ENCODE data around the gene PAH. TPM values are rescaled to one million over a fixed set of nuclear protein-coding genes. Genes with fewer than 3 reads are reported as not detected.

The PAH gene
- total and polyA plus RNA-seq, 7 donors = 0.03 to 0.62 (median 0.30) TPM; not detected in 4

DNA sequence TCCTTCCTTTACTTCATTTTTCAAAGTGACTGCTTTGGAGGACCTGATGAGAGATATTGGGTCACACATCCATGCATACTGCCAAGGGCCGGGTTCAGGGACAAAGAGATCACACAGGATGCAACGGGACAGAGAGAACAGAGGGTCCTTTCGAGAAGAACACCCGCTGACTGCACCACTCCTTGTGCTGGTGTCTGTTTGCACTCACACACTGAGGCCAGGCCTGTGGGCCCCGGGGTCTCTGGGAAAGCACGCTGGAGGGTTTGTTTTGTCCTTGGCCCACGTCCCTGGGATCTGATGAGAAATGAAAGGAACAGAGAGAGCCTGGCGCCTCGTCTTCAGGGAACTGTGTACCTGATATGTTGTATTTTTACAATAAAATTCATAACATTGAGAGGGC lies 42.2 kb downstream of the PAH start:
- TF ChIP-seq CTCF (IDR thresholded peaks at IDR 0.05) = no peak
- 58 to 69% (median 60%) methylated on average over 9 of the region's 9 CpGs for WGBS, 3 donors
- no peak overlapping the region for H3K4me3 ChIP-seq
- H3K27ac ChIP-seq = no peak overlapping the region
- ATAC-seq (no peak), DNase-seq (peak in 1 of 2 donors; percentile 29)
- H3K9me3 ChIP-seq = no peaks in the 10 kb centered on the region
- H3K4me1 ChIP-seq = no peaks in the 10 kb centered on the region
- no peaks in the 10 kb centered on the region for H3K36me3 ChIP-seq (ENCODE audit: insufficient read depth in 1 of 2, low read depth in 1 of 2)
- H3K27me3 ChIP-seq (ENCODE audit: insufficient read depth in 3 of 3, low read length in 2 of 3) = no peaks in the 10 kb centered on the region
- intact Hi-C loops (cut with DNase I) = no loop called here

DNA sequence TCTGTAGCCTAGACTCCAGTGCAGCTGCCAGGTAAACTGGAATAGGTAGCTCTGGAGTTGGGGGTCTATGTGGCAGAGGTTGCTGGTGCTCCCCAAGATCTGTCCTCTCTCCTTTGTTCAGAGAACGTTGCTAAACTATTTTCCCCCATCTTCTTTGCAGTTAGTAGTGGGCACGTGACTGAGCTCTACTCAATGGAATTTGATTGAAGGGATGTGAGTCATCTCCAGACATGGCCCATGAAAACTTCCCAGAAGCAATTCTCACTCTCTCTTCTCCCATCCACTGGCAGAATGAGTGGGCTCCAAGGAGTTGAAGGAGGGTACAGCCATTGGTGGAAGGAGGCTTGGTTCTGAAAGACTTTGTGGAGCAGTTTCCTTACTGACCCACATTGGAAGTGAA lies 44.0 kb downstream of the PAH start:
- Histone ChIP-seq H3K4me1 (no peaks in the 10 kb centered on the region), H3K27ac (no peak overlapping the region), H3K36me3 (ENCODE audit: insufficient read depth in 1 of 2, low read depth in 1 of 2) (no peaks in the 10 kb centered on the region), H3K4me3 (no peak overlapping the region), H3K27me3 (ENCODE audit: insufficient read depth in 3 of 3, low read length in 2 of 3) (no peaks in the 10 kb centered on the region), H3K9me3 (no peaks in the 10 kb centered on the region)
- intact Hi-C loops (cut with DNase I) = no loop called here
- ATAC-seq = no peak
- WGBS, 3 donors = 59 to 75% (median 75%) methylated on average over 2 of the region's 2 CpGs
- DNase-seq = no peak
- TF ChIP-seq CTCF (IDR thresholded peaks at IDR 0.05) = no peak

DNA sequence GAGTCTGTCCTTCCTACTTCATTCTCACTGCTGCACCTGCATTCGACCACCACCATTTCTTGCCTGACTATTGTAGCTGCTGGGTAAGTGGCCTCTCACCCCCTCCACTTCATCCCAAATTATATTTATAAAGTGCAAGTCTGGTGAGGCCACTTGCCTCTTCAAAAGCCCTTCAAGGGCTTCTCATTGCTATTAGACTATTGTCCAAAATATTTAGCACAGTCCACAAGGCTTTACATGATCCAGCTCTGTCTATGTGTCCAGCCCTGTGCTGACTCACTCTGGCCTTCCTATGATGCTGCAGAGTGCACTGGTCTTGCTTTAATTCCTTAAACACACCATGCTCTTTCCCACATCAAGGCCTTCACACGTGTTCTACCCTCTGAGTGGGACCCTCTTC lies 46.0 kb downstream of the PAH start:
- Histone ChIP-seq H3K27me3 (ENCODE audit: insufficient read depth in 3 of 3, low read length in 2 of 3) (no peaks in the 10 kb centered on the region), H3K4me1 (no peaks in the 10 kb centered on the region), H3K4me3 (no peak overlapping the region), H3K9me3 (no peaks in the 10 kb centered on the region), H3K36me3 (ENCODE audit: insufficient read depth in 1 of 2, low read depth in 1 of 2) (no peaks in the 10 kb centered on the region), H3K27ac (no peak overlapping the region)
- DNase-seq (no peak), ATAC-seq (no peak)
- intact Hi-C loops (cut with DNase I) = no loop called here
- 42 to 47% (median 44%) methylated on average over 2 of the region's 2 CpGs for WGBS, 3 donors
- no peak for TF ChIP-seq CTCF (IDR thresholded peaks at IDR 0.05)

GRCh38 chr12:102869571-102869970 lies 47.5 kb downstream of the PAH start:
- H3K27ac ChIP-seq = no peak overlapping the region
- no peak for DNase-seq
- no peaks in the 10 kb centered on the region for H3K9me3 ChIP-seq
- no peaks in the 10 kb centered on the region for H3K27me3 ChIP-seq (ENCODE audit: insufficient read depth in 3 of 3, low read length in 2 of 3)
- ATAC-seq = no peak
- no peaks in the 10 kb centered on the region for H3K4me1 ChIP-seq
- TF ChIP-seq CTCF (IDR thresholded peaks at IDR 0.05) = no peak
- no peaks in the 10 kb centered on the region for H3K36me3 ChIP-seq (ENCODE audit: insufficient read depth in 1 of 2, low read depth in 1 of 2)
- H3K4me3 ChIP-seq = no peak overlapping the region
- intact Hi-C loops (cut with DNase I) = no loop called here
- WGBS, 3 donors = 19 to 34% (median 32%) methylated on average over 3 of the region's 3 CpGs

DNA sequence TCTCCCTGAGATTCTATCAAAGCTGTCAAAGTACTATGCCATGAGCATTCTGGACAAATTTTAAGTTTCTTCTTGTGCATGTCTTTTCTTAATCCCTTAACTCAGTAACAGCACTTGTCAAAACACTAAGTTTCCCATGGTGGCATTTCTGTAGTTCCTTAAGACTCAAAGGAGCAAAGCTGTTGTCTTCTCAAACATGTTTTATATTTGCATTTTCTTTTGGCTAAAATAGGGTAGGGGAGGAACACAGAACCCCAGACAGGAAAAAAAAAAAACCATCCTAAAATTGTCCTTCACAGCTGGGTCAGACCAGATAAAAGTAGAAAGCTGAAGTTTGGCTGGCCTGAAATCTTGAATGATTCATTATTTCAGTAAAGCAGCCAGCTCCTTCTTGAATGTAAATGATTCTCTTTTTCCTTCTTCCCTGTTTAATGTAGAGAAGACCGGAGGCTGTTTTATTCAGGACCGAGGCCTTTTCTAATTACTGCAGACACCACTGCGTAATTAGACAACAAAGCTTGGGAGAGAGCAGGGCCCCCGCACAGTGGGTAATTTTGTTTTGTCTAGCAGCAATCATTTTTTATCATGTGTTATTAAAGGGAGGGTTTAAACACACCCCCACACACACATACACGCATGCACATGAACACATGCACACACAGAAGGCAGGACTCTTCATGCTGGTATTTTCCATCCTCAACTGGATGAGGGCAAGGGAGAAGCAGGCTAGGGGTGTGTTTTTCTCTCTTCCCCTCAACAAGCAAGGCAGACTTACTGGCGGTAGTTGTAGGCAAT lies 51.0 kb downstream of the PAH start:
- no peak for TF ChIP-seq CTCF (IDR thresholded peaks at IDR 0.05)
- H3K27ac ChIP-seq = no peak overlapping the region
- no peaks in the 10 kb centered on the region for H3K27me3 ChIP-seq (ENCODE audit: insufficient read depth in 3 of 3, low read length in 2 of 3)
- intact Hi-C loops (cut with DNase I) = no loop called here
- no peak for ATAC-seq
- no peak overlapping the region for H3K4me3 ChIP-seq
- no peaks in the 10 kb centered on the region for H3K4me1 ChIP-seq
- no peaks in the 10 kb centered on the region for H3K36me3 ChIP-seq (ENCODE audit: insufficient read depth in 1 of 2, low read depth in 1 of 2)
- 75 to 81% (median 80%) methylated on average over 6 of the region's 6 CpGs for WGBS, 3 donors
- DNase-seq = no peak
- no peaks in the 10 kb centered on the region for H3K9me3 ChIP-seq

Measured in psoas muscle (tissue), 8 donors.